ENCODE data around the gene CHST11.
"Not testable (repeated sequence)": the region's sequence is repeated elsewhere in the genome, so short reads cannot be mapped to it uniquely, and the experiment has no call there.

The CHST11 gene

GRCh38 chr12:104741497-104742367, 285.0 kb downstream of the CHST11 start:
- TF ChIP-seq CTCF (IDR thresholded peaks at IDR 0.05; ENCODE audit: low read depth, low read length) = no peak
- no peak overlapping the region for H3K4me3 ChIP-seq (ENCODE audit: low read depth, low read length)

GRCh38 chr12:104742551-104743201, 285.9 kb downstream of the CHST11 start:
- TF ChIP-seq CTCF (IDR thresholded peaks at IDR 0.05; ENCODE audit: low read depth, low read length) = no peak
- no peak overlapping the region for H3K4me3 ChIP-seq (ENCODE audit: low read depth, low read length)

GRCh38 chr12:104743202-104743580, 286.4 kb downstream of the CHST11 start:
- no peak overlapping the region for H3K4me3 ChIP-seq (ENCODE audit: low read depth, low read length)
- no peak for TF ChIP-seq CTCF (IDR thresholded peaks at IDR 0.05; ENCODE audit: low read depth, low read length)

- H3K4me3 ChIP-seq (ENCODE audit: low read depth, low read length) = not testable (repeated sequence)
These were observed 287.2 kb downstream of the CHST11 start for GRCh38 chr12:104743753-104744548.

- no peak for TF ChIP-seq CTCF (IDR thresholded peaks at IDR 0.05; ENCODE audit: low read depth, low read length)
These were observed 289.8 kb downstream of the CHST11 start for GRCh38 chr12:104746467-104747088.

GRCh38 chr12:104747330-104747729, 290.6 kb downstream of the CHST11 start:
- H3K4me3 ChIP-seq (ENCODE audit: low read depth, low read length) = no peak overlapping the region
- TF ChIP-seq CTCF (IDR thresholded peaks at IDR 0.05; ENCODE audit: low read depth, low read length) = no peak

More at GRCh38 chr12:104746467-104747088, 289.8 kb downstream of the CHST11 start:
- no peak overlapping the region for H3K4me3 ChIP-seq (ENCODE audit: low read depth, low read length)

GRCh38 chr12:104747955-104748354, 291.2 kb downstream of the CHST11 start:
- TF ChIP-seq CTCF (IDR thresholded peaks at IDR 0.05; ENCODE audit: low read depth, low read length) = no peak
- H3K4me3 ChIP-seq (ENCODE audit: low read depth, low read length) = no peak overlapping the region
